ENCODE data around the gene MAP3K5.

The MAP3K5 gene

DNA sequence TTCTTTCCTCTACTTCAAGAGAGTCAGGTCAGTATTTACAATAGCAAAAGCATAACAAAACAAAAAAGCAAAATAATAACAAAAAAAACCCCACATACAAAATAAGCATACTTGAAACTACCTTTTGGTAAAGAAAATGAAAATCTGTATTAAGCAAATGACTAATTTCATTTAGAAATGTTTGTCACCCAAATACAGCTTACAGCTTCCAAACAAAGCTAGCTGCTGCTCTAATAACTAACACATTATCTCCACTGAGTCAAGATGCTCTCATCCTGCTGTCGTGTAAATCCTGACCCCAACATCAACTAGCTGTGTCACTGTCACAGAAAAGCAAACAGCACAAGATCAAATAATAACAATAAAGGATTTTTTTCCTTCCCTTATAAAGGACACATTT lies 263.8 kb downstream of the MAP3K5 start:
- Histone ChIP-seq H3K9ac (ENCODE audit: low read depth, low read length) (no peak overlapping the region), H3K9me3 (ENCODE audit: control insufficient read depth, insufficient read depth, low read length) (no peaks in the 10 kb centered on the region), H3K4me1 (ENCODE audit: insufficient read depth, low read length) (peaks cover 35% of the 10 kb centered on the region)

DNA sequence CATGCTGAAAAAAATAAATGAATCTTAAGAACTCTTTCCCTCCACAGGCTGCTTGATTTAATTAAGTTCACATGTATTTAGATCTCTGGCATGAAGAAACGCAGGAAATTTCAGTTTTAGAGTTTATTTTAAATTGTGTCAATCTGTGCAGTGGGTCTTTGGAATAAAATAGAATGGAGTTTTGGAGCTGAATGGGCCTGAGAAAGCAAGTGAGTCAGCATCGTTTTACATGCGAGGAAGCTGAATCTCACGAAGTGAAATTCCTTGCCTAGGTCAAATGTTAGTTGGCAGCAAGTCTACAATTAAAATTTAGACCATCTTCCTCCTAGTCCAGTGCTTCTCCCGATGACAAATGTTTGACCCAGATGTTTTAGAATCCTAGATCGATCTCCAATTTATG lies 264.4 kb downstream of the MAP3K5 start:
- Histone ChIP-seq H3K9ac (ENCODE audit: low read depth, low read length) (no peak overlapping the region), H3K9me3 (ENCODE audit: control insufficient read depth, insufficient read depth, low read length) (no peaks in the 10 kb centered on the region), H3K36me3 (ENCODE audit: insufficient read depth, low read length) (no peaks in the 10 kb centered on the region), H3K4me1 (ENCODE audit: insufficient read depth, low read length) (peaks cover 35% of the 10 kb centered on the region)

More for the DNA sequence above, 263.8 kb downstream of the MAP3K5 start:
- no peaks in the 10 kb centered on the region for H3K36me3 ChIP-seq (ENCODE audit: insufficient read depth, low read length)

DNA sequence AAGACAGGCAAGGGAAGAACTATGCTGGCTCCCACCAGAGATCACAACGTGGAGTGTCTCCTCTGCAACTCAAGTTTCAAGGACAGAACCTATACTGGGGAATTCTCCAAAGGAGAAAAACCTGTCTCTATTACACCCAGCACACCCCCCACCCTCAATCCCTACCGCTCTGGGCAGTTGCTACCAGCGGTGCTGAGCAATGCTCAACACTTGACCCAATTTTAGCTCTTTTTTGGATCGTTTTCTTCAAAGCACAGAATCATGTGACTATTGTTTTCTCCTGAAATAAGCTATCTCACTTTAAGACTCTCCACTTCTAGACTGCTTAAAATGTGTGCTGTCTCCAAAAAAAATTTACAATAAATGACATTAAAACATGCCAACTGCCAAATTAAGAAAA lies 265.3 kb downstream of the MAP3K5 start:
- H3K36me3 ChIP-seq (ENCODE audit: insufficient read depth, low read length), result no peaks in the 10 kb centered on the region
- no peaks in the 10 kb centered on the region for H3K9me3 ChIP-seq (ENCODE audit: control insufficient read depth, insufficient read depth, low read length)
- H3K9ac ChIP-seq (ENCODE audit: low read depth, low read length), result no peak overlapping the region
- H3K4me1 ChIP-seq (ENCODE audit: insufficient read depth, low read length), result peaks cover 35% of the 10 kb centered on the region

DNA sequence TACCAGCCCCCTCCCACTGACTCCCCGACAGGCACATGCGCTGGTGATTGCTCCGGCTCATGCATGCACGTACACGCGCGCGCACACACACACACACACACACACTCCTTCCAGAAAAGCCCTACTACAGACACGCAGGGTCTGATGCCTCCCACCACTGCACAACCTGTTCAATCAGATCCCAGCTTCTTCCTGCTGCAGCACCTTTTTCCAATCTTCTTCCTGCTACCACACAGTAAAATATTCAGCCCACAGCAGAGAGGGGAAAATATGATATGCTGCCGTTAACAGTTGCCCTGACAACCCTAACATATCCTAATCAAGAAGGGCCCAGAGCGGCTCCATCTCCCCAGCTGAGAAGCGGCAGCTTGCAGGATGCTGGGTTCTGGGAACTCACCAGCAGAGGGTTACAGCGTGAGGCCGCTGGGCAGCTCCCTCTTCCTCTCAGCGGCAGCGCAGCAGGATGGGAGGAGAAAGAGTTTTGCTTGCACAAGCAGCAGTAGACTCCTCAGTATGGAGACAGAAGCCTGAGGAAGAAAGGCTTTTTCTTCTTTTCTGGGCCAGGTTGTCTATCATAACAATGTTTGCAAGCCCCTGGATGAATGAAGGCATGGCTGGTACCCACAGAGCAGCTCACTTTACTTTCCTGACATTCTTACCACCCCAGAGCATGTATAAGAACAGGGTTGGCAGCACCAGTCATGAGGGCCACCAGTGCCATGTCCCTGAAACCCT lies 265.9 kb downstream of the MAP3K5 start:
- Histone ChIP-seq H3K9me3 (ENCODE audit: control insufficient read depth, insufficient read depth, low read length) (no peaks in the 10 kb centered on the region), H3K4me1 (ENCODE audit: insufficient read depth, low read length) (peaks cover 35% of the 10 kb centered on the region)

DNA sequence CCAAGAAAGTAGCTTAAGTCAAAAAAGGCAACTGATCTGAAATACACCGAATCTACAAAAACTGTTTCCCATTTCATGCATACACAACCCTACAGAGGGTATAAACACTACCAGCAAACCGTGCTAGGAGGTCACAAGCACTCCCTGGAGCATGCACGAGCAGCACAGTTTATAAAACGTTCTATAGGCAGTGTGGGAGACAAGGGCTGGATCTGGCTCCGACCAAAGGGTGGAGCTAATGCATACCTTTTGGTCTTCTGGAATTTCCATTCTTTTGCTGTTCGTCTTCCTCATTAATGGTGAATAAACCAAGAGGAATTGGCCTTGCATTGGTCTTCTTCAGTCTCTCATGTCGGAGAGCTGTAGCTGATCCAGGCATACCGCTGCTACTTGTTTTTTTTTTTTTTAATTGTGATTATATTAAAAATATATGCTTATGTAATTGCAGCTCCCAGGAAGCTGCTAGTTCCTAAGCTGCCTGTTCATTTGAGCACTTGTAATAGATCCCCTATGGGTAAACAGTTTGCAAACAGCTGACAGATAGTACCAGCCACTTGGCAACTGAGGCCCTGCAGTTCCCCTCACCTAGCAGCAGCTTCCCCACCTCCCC lies 266.6 kb downstream of the MAP3K5 start:
- no peaks in the 10 kb centered on the region for H3K9me3 ChIP-seq (ENCODE audit: control insufficient read depth, insufficient read depth, low read length)
- no peak overlapping the region for H3K9ac ChIP-seq (ENCODE audit: low read depth, low read length)
- no peaks in the 10 kb centered on the region for H3K36me3 ChIP-seq (ENCODE audit: insufficient read depth, low read length)
- H3K4me1 ChIP-seq (ENCODE audit: insufficient read depth, low read length), result peaks cover 35% of the 10 kb centered on the region

More for the DNA sequence above, 265.9 kb downstream of the MAP3K5 start:
- Histone ChIP-seq H3K36me3 (ENCODE audit: insufficient read depth, low read length) (no peaks in the 10 kb centered on the region), H3K9ac (ENCODE audit: low read depth, low read length) (no peak overlapping the region)

DNA sequence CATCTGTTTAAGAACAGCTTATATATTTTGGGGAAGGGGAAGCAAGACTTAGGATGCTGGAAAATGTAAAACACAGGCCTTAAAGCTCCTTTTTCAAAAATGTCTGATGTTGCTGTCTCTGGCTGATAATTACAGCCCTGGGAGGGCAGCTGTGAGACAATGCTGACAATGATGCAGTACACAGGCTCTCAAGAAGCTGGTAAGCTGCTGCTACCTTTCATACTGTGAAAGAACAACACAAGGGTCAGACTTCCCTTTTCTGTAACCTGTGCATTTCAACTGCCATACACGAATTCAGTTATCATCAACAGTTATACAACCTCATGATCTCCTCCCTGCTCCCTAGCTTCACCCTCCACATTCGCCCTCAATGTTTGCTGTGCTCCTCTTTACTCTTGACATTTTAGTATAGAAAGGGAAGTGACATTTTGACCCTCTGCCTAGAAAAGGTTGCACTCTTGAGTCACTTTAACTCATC lies 267.3 kb downstream of the MAP3K5 start:
- Histone ChIP-seq H3K9ac (ENCODE audit: low read depth, low read length) (no peak overlapping the region), H3K4me1 (ENCODE audit: insufficient read depth, low read length) (peaks cover 35% of the 10 kb centered on the region), H3K9me3 (ENCODE audit: control insufficient read depth, insufficient read depth, low read length) (no peaks in the 10 kb centered on the region), H3K36me3 (ENCODE audit: insufficient read depth, low read length) (no peaks in the 10 kb centered on the region)

DNA sequence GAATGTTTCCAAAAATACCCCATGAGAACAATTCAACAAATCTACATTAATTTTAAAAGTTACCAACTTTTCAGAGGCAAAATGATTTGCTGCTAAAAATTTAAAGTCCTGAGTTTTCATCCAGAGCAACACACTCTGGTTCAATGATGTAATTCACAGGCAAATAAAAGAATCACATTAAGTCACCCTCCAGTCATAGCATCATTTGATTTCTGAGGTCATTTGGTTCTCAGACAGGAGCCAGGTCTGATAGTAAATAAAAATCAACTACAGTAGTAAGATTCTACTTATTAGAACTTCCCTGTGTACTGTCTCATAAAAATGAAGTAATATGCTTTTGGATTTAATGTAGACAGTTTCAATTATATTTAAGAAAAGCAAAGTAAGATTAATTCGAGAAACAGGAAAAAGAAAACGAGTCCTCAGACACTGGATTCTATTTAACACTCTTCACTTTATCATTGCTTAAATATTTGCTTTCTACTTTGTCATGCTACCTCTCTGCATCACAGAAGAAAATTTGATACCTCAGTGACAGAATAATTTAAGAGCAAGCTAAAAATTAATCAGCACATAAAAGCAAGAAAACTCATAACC lies 267.8 kb downstream of the MAP3K5 start:
- Histone ChIP-seq H3K9me3 (ENCODE audit: control insufficient read depth, insufficient read depth, low read length) (no peaks in the 10 kb centered on the region), H3K4me1 (ENCODE audit: insufficient read depth, low read length) (peaks cover 35% of the 10 kb centered on the region), H3K36me3 (ENCODE audit: insufficient read depth, low read length) (no peaks in the 10 kb centered on the region), H3K9ac (ENCODE audit: low read depth, low read length) (no peak overlapping the region)

DNA sequence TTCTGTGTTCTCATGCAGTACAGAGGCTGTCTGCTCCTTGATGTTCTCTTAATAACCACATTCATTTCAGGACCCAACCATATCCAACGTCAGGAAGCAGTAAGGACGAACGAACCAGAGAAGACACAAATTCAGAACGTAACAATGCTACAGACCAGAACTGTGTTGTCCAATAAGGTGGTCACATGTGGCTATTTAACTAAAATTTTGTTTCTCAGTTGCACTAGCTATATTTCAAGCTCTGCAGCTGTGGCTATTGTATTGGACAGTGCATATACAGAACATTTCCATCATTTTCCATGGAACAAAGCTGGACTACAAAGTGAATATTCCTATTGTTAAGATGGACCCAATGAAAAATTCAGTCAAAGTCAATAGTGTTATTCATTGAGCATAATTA lies 269.1 kb downstream of the MAP3K5 start:
- no peaks in the 10 kb centered on the region for H3K36me3 ChIP-seq (ENCODE audit: insufficient read depth, low read length)
- peaks cover 31% of the 10 kb centered on the region for H3K4me1 ChIP-seq (ENCODE audit: insufficient read depth, low read length)
- H3K9me3 ChIP-seq (ENCODE audit: control insufficient read depth, insufficient read depth, low read length), result no peaks in the 10 kb centered on the region
- no peak overlapping the region for H3K9ac ChIP-seq (ENCODE audit: low read depth, low read length)

DNA sequence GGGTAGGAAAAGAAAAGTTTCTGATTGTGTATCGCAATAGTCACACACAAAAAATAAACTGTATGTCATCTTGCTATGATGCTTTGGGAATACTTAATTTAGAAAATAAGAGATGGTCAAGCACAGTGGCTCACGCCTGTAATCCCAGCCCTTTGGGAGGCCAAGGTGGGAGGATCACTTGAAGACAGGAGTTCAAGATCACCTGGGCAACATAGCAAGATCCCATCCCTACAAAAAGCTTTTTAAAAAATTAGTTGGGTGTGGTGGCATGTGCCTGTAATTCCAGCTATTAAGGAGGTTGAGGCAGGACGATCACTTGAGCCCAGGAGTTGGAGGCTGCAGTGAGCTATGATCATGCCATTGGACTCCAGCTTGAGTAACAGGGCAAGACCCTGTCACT lies 269.6 kb downstream of the MAP3K5 start:
- peaks cover 25% of the 10 kb centered on the region for H3K4me1 ChIP-seq (ENCODE audit: insufficient read depth, low read length)
- no peak overlapping the region for H3K9ac ChIP-seq (ENCODE audit: low read depth, low read length)
- no peaks in the 10 kb centered on the region for H3K36me3 ChIP-seq (ENCODE audit: insufficient read depth, low read length)
- H3K9me3 ChIP-seq (ENCODE audit: control insufficient read depth, insufficient read depth, low read length), result no peaks in the 10 kb centered on the region

DNA sequence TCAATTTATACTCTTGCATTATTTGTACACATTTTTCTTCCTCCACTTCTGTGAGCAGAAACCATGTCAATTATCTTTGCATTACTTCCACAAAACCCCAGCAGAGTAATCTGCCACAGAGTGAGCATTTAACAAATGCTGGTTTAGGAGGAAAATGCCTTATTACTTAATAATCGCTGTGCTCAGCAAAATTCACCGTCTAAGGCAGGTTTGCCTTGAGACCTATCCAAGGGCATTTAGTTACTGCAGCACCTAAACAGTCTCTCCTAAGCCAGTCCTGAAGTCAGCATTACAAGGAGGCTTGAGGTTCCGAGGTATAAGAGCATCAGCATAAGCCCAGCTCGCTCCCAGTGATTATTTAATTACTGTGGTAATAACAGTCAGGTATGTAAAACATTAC lies 270.4 kb downstream of the MAP3K5 start:
- no peak overlapping the region for H3K9ac ChIP-seq (ENCODE audit: low read depth, low read length)
- H3K9me3 ChIP-seq (ENCODE audit: control insufficient read depth, insufficient read depth, low read length), result no peaks in the 10 kb centered on the region
- no peaks in the 10 kb centered on the region for H3K36me3 ChIP-seq (ENCODE audit: insufficient read depth, low read length)
- H3K4me1 ChIP-seq (ENCODE audit: insufficient read depth, low read length), result peaks cover 18% of the 10 kb centered on the region

DNA sequence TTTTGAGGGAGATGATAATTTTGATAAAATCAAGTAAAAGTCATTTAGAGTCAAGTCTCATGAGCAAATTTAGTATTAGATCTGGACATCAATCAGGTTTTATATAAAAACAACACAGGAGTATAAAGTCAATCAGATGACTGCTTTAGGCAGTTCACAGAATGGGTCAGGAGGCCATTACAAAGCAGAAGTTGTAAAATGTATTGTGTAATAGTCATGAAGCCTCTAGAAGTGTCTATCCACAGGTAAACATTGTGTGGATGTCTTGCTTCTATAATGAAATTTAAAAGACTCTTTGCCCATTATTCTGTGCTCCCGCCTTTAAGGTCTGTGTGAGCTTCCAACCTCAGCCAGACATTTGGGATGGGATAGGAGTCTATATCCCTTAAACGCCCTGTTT lies 270.9 kb downstream of the MAP3K5 start:
- Histone ChIP-seq H3K4me1 (ENCODE audit: insufficient read depth, low read length) (peaks cover 14% of the 10 kb centered on the region; the same call in 1 of the 2 replicates), H3K9ac (ENCODE audit: low read depth, low read length) (no peak overlapping the region), H3K9me3 (ENCODE audit: control insufficient read depth, insufficient read depth, low read length) (no peaks in the 10 kb centered on the region), H3K36me3 (ENCODE audit: insufficient read depth, low read length) (no peaks in the 10 kb centered on the region)

DNA sequence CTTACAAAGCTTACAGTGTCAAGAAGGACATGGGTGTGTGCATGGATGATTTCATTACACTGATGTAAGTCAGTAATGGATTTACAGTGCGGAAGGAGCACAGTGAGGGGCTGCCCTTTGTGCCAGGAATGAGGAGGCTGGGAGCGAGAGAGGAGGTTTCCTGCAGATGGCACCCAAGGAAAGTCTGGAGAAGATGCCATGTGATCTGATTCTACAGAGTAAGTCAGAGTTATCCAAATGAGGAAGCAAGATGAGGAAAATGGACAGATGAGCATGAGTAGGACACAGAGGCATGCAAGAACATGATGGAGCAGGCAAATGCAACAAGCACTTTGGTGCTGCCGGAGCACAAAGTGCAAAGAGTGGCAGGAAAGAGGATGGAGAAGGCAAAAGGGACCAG lies 271.8 kb downstream of the MAP3K5 start:
- Histone ChIP-seq H3K9ac (ENCODE audit: low read depth, low read length) (no peak overlapping the region), H3K36me3 (ENCODE audit: insufficient read depth, low read length) (no peaks in the 10 kb centered on the region), H3K4me1 (ENCODE audit: insufficient read depth, low read length) (peaks cover 9% of the 10 kb centered on the region; the same call in 1 of the 2 replicates), H3K9me3 (ENCODE audit: control insufficient read depth, insufficient read depth, low read length) (no peaks in the 10 kb centered on the region)

DNA sequence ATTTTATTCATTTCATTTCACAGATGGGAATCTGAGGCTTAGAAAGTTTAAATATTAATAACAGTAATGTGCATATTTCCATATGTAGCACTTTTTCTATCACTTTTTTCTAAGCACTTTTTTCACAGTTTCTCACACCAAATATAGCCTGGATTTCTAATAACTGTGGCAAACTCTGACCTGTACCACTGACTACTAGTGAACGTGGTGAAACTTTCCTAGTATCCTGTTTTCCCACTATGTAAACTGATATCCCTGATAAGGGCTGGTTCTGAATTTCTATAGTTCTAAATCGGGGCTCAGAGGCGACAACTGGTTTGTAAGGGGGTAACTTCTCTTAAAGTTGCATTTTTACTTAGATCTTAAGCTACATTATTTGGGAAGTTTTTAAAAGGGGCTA lies 274.7 kb downstream of the MAP3K5 start:
- Histone ChIP-seq H3K9ac (ENCODE audit: low read depth, low read length) (no peak overlapping the region), H3K9me3 (ENCODE audit: control insufficient read depth, insufficient read depth, low read length) (no peaks in the 10 kb centered on the region), H3K4me1 (ENCODE audit: insufficient read depth, low read length) (no peaks in the 10 kb centered on the region), H3K36me3 (ENCODE audit: insufficient read depth, low read length) (no peaks in the 10 kb centered on the region; the same call in 1 of the 2 replicates)

DNA sequence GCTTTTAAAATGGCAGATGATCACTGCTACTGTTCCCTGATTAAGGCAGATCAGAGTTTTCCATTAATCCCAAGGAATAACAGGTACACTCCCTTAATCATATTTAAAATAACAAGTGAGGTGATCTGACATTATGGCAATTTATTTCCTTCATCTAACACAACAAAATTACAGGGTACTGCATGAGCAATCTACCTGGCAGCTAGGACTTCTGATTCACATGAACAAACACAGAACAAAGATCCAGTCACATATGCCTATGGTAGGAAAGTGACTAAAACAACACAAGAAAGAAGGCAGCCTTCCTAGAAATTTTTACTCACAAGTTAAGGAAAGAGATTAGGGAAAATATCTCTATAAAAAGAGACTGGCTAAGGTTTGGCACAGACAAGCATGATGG lies 275.3 kb downstream of the MAP3K5 start:
- no peak overlapping the region for H3K9ac ChIP-seq (ENCODE audit: low read depth, low read length)
- no peaks in the 10 kb centered on the region for H3K9me3 ChIP-seq (ENCODE audit: control insufficient read depth, insufficient read depth, low read length)
- no peaks in the 10 kb centered on the region for H3K4me1 ChIP-seq (ENCODE audit: insufficient read depth, low read length)
- no peaks in the 10 kb centered on the region; the same call in 1 of the 2 replicates for H3K36me3 ChIP-seq (ENCODE audit: insufficient read depth, low read length)

DNA sequence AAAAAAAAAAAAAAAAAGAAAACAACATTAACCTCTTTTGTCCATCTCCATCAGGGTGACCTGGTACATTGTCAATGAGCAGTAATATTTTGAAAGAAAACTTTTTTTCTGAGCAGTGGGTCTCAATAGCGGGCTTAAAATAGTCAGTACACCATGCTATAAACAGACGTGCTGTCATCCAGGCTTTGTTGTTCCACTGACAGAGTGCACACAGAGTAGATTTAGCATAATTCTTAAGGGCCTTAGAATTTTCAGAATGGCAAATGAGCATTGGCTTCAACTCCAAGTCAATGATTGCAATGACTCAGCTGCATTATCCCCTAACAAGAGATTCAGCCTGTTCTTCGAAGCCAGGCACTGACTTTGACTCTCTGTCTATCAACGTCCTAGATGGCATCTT lies 277.7 kb downstream of the MAP3K5 start:
- H3K36me3 ChIP-seq (ENCODE audit: insufficient read depth, low read length), result no peaks in the 10 kb centered on the region; the same call in 1 of the 2 replicates
- no peaks in the 10 kb centered on the region for H3K4me1 ChIP-seq (ENCODE audit: insufficient read depth, low read length)
- no peak overlapping the region for H3K9ac ChIP-seq (ENCODE audit: low read depth, low read length)
- no peaks in the 10 kb centered on the region for H3K9me3 ChIP-seq (ENCODE audit: control insufficient read depth, insufficient read depth, low read length)
